ENCODE results near the gene TBP. TPM values are rescaled to one million over a fixed set of nuclear protein-coding genes. Genes with fewer than 3 reads are reported as not detected.
"Not testable (repeated sequence)": the region's sequence is repeated elsewhere in the genome, so short reads cannot be mapped to it uniquely, and the experiment has no call there.

The TBP gene
- total RNA-seq (2014; rRNA removed; shearing (Covaris generic)) = 17.4 and 17.9 TPM in 2 replicates
- 22.7 and 26.8 TPM in 2 replicates for polyA plus RNA-seq (2015; cell fraction: cytosol; rRNA removed)
- polyA plus RNA-seq (2015; cell fraction: nucleus; rRNA removed) = 33.8 and 34.6 TPM in 2 replicates

DNA sequence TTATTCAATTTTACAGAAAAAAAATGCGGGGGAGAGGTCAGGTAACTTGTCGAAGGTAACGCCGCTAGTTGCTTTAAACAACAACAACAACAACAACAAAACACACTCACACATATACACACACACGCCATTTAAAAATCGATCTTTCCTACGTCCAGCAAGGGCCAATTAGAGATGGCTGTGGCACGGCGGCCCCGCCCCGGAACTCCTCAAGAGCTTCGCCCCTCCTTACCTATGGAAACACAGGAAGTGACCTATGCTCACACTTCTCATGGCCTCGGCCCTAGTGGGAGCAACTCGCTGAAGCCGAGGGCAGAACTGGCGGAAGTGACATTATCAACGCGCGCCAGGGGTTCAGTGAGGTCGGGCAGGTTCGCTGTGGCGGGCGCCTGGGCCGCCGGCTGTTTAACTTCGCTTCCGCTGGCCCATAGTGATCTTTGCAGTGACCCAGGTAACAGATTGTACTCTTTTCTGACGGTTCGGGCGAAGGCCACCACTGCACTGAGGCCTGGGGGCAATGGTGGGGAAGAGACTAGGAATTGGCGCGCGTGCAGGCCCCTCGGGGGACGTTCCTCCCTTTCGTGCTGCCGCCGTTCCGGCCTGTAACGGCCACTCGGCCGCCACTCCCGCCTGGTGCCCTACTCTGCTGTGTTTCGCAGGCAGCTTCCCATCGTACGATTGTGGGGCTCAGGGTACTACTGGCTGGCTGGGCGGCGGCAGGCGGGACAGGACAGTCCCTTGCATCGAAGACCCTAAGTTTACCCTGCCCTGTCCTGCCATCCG lies at the start of gene TBP:
Gene TBP, plus strand, starts transcription at position 357 of the 783 bp plus-strand sequence. CDS start 2,661 bp downstream, outside the sequence.
- peak; percentile 98 for DNase-seq (ENCODE audit: low read depth, low spot score)
- in situ Hi-C loops (cut with HindIII; ENCODE audit: low pct_unique_long_range_greater_than_20kb, low sequenced_read_pairs) = no loop called here

GRCh38 chr6:170504479-170504878 lies 49.7 kb upstream of the TBP start:
- in situ Hi-C loops (cut with HindIII; ENCODE audit: low pct_unique_long_range_greater_than_20kb, low sequenced_read_pairs) = no loop called here
- DNase-seq (ENCODE audit: low read depth, low spot score) = no peak

DNA sequence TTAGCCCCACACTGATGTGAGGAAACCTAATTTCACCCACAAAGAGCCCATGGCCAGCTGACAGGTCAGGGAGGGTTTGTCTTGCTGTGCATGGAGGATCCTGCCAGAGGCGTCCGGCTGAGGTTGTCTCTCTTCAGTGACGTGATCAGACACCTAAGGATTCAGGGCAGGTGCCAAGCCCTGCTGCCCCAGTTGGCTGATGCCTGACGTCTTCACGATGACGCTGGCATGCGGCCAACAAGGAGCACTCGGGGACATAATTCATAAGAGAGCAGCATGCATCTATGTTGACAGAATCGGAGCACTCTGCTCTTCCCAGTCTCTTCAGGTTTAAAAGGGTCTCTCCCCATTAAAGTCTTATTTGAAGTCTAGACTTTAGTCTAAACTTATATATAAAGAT lies 48.9 kb upstream of the TBP start:
- in situ Hi-C loops (cut with HindIII; ENCODE audit: low pct_unique_long_range_greater_than_20kb, low sequenced_read_pairs) = no loop called here
- DNase-seq (ENCODE audit: low read depth, low spot score) = no peak

DNA sequence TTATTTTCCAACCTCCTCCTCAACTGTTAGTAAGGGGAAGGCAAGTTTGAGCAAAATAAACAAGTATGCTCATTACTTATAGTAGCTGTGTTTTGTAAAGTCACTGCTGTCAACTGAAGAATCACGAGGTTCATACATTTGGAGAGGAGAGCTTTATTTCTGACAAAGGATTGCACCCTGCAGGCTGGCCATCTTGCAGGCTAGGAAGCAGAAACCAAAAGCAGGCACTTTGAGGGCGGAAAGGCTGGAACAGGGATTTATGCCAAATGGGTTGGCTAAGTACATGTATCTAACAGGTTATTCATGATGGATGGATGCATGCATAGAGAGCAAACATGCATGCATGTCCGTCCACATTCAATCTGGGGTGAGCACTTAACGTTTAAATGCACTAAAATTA lies 47.7 kb upstream of the TBP start:
- no peak for DNase-seq (ENCODE audit: low read depth, low spot score)
- in situ Hi-C loops (cut with HindIII; ENCODE audit: low pct_unique_long_range_greater_than_20kb, low sequenced_read_pairs) = no loop called here

DNA sequence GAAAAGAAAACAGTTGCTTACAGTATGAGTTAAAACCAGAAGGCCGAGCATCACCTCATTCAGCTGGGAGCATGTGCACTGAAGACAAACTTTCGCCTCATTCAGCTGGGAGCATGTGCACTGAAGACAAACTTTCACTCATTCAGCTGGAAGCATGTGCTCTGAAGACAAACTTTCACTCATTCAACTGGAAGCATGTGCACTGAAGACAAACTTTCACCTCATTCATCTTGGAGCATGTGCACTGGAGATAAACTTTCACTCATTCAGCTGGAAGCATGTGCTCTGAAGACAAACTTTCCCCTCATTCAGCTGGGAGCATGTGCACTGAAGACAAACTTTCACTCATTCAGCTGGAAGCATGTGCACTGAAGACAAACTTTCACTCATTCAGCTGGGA lies 46.4 kb upstream of the TBP start:
- DNase-seq (ENCODE audit: low read depth, low spot score); in situ Hi-C loops (cut with HindIII; ENCODE audit: low pct_unique_long_range_greater_than_20kb, low sequenced_read_pairs): not testable (repeated sequence)

DNA sequence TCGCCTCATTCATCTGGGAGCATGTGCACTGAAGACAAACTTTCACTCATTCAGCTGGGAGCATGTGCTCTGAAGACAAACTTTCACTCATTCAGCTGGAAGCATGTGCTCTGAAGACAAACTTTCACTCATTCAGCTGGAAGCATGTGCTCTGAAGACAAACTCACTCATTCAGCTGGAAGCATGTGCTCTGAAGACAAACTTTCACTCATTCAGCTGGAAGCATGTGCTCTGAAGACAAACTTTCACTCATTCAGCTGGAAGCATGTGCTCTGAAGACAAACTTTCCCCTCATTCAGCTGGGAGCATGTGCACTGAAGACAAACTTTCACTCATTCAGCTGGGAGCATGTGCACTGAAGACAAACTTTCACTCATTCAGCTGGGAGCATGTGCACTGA lies 45.9 kb upstream of the TBP start:
- in situ Hi-C loops (cut with HindIII; ENCODE audit: low pct_unique_long_range_greater_than_20kb, low sequenced_read_pairs) = not testable (repeated sequence)

GRCh38 chr6:170508892-170509722 lies 45.1 kb upstream of the TBP start:
- in situ Hi-C loops (cut with HindIII; ENCODE audit: low pct_unique_long_range_greater_than_20kb, low sequenced_read_pairs); DNase-seq (ENCODE audit: low read depth, low spot score): not testable (repeated sequence)

More for the DNA sequence above, 45.9 kb upstream of the TBP start:
- not testable (repeated sequence) for DNase-seq (ENCODE audit: low read depth, low spot score)

DNA sequence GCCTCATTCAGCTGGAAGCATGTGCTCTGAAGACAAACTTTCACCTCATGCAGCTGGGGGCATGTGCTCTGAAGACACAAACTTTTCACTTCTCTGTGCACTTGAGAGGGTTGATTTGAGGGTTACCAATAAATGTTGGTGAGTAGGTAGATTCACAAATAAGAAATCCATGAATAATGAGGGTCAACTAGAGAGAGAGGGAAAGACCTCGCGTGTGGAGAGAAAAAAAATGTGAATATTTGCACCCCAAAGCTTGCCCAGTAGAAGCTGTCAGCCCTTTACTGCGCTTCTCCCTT lies 44.5 kb upstream of the TBP start:
- DNase-seq (ENCODE audit: low read depth, low spot score) = no peak
- in situ Hi-C loops (cut with HindIII; ENCODE audit: low pct_unique_long_range_greater_than_20kb, low sequenced_read_pairs) = no loop called here

DNA sequence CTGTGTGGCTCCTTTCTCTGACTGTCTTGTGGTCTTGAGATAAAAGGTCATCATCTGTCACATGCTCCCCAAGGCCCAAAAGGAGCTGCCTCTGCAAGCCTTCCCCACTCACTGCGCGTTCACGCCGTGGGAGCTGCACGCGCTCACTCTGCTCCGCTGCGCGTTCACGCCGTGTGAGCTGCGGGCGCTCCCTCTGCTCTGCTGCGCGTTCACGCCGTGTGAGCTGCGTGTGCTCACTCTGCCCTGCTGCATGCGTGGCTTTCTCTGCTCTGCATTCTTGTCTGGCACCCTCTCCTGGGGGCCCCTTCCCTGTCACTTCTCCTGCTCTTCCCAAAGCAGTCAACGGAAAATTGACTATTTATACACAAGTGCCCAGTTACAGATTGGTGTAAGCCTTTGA lies 43.5 kb upstream of the TBP start:
- in situ Hi-C loops (cut with HindIII; ENCODE audit: low pct_unique_long_range_greater_than_20kb, low sequenced_read_pairs) = no loop called here
- DNase-seq (ENCODE audit: low read depth, low spot score) = no peak

- no peak for DNase-seq (ENCODE audit: low read depth, low spot score)
- in situ Hi-C loops (cut with HindIII; ENCODE audit: low pct_unique_long_range_greater_than_20kb, low sequenced_read_pairs) = no loop called here
Observed at GRCh38 chr6:170512249-170512648, 41.9 kb upstream of the TBP start.

DNA sequence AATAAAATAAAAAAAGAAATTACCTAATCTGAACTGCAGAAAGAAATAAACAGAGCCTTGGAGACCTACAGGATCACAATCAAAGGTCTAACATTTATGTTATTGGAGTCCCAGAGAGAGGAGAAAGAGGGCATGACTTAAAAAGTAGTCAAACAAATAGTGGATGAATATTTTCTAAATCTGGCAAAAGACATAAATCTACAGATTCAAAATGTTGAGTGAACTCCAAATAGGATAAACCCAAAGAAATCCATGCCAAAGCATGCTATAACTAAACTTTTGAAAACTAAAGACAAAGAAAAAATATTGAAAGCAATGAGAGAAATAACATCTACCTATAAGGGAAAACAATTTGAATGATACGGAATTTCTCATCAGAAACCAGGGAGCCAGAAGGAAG lies 39.3 kb upstream of the TBP start:
- DNase-seq (ENCODE audit: low read depth, low spot score) = no peak
- in situ Hi-C loops (cut with HindIII; ENCODE audit: low pct_unique_long_range_greater_than_20kb, low sequenced_read_pairs) = no loop called here

- peak; percentile 72 for DNase-seq (ENCODE audit: low read depth, low spot score)
- in situ Hi-C loops (cut with HindIII; ENCODE audit: low pct_unique_long_range_greater_than_20kb, low sequenced_read_pairs) = no loop called here
Observed at GRCh38 chr6:170516783-170517616, 37.2 kb upstream of the TBP start.

DNA sequence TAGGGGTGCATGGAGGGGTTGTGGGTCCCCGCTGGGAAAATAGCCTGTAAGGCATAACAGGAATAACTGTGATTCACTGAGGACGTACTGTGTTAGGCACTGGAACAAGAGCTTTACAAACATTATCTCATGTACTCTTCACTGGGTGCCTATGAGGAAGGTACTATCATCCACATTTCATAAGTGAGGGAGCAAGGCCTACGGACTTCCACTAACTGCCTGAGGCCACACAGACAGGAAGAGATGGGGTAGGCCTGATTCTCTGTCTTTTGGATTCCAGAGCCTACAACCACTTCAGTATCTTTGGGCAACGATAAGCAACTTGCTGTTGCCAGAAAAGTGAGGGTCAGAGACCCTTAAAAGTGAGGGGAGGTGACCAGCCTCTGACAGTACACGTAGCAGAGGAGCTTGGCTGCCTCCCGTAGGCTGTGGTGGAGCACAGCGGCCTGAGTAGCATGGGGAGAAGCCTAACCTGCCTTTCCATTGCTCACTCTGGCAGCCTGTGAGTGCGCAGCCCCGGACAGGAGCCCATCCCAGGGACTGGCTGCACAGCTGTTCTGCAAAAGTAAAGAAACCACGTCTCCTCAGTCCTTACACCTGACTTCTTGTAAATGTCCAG lies 31.5 kb upstream of the TBP start:
- in situ Hi-C loops (cut with HindIII; ENCODE audit: low pct_unique_long_range_greater_than_20kb, low sequenced_read_pairs) = no loop called here
- peak; percentile 33 for DNase-seq (ENCODE audit: low read depth, low spot score)

GRCh38 chr6:170523256-170524171 lies 30.7 kb upstream of the TBP start:
- in situ Hi-C loops (cut with HindIII; ENCODE audit: low pct_unique_long_range_greater_than_20kb, low sequenced_read_pairs) = no loop called here
- DNase-seq (ENCODE audit: low read depth, low spot score) = no peak

DNA sequence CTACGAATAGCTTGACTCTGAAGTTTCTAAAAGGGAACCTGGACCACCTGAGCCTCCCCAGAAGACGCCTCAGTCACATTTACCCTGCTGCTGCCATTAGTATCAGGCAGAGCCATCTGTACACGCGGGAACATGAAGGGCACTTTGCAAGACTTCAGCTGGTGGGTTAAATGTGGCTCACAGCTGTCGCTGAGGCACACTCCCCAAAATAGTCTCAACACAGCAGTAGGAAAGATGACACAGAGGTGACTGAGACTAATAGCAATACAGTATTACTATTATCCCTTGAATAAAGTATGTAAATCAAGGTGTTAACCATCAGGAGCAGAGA lies 30.0 kb upstream of the TBP start:
- no peak for DNase-seq (ENCODE audit: low read depth, low spot score)
- in situ Hi-C loops (cut with HindIII; ENCODE audit: low pct_unique_long_range_greater_than_20kb, low sequenced_read_pairs) = no loop called here

GRCh38 chr6:170525795-170526194 lies 28.4 kb upstream of the TBP start:
- in situ Hi-C loops (cut with HindIII; ENCODE audit: low pct_unique_long_range_greater_than_20kb, low sequenced_read_pairs) = no loop called here
- no peak for DNase-seq (ENCODE audit: low read depth, low spot score)

- DNase-seq (ENCODE audit: low read depth, low spot score); in situ Hi-C loops (cut with HindIII; ENCODE audit: low pct_unique_long_range_greater_than_20kb, low sequenced_read_pairs): not testable (repeated sequence)
Observed at GRCh38 chr6:170527995-170528394, 26.2 kb upstream of the TBP start.

Data from SK-MEL-5 (cell line).